HepG2 (cell line): ENCODE results near the gene TRIM66. TPM values are rescaled to one million over a fixed set of nuclear protein-coding genes. Genes with fewer than 3 reads are reported as not detected.

Experiments used
- CAMTA2 ChIP-seq: sonication (generic); formaldehyde crosslinking; IDR thresholded peaks from 2 replicates; pipeline ENCODE4 v1.4.0; 2020; ENCODE audit warnings: mild to moderate bottlenecking, missing genetic modification reagents, borderline replicate concordance
- CCDC6 ChIP-seq: sonication (generic); formaldehyde crosslinking; IDR thresholded peaks from 2 replicates; pipeline ENCODE4 v1.8.1; 2022; ENCODE audit warnings: mild to moderate bottlenecking, missing genetic modification reagents, moderate library complexity
- CERS6 ChIP-seq: sonication (generic); formaldehyde crosslinking; IDR thresholded peaks from 2 replicates; pipeline ENCODE4 v1.5.0; 2020; ENCODE audit warnings: missing genetic modification reagents
- CHD4 ChIP-seq: fragments of 200-600 bp; sonication (generic); IDR thresholded peaks from 2 replicates; pipeline ENCODE4 v1.7.0; 2017; ENCODE audit warnings: mild to moderate bottlenecking, low read length, borderline replicate concordance
- E2F1 ChIP-seq: sonication (generic); formaldehyde crosslinking; IDR thresholded peaks from 2 replicates; pipeline ENCODE4 v1.5.0; 2020; ENCODE audit warnings: missing genetic modification reagents
- FOXP1 ChIP-seq, 2 experiments: fragments of 450-650 bp in 1 of 2; IDR thresholded peaks; 2 replicates each; pipeline ENCODE4 v1.6.1; 2017 to 2018; ENCODE audit warnings: antibody characterized with exemption in 1 of 2
- GZF1 ChIP-seq: sonication (generic); formaldehyde crosslinking; IDR thresholded peaks from 2 replicates; pipeline ENCODE4 v1.5.1; 2020; ENCODE audit warnings: mild to moderate bottlenecking, missing genetic modification reagents
- IKZF4 ChIP-seq: sonication (generic); formaldehyde crosslinking; IDR thresholded peaks from 2 replicates; pipeline ENCODE4 v1.5.1; 2020; ENCODE audit warnings: borderline replicate concordance, mild to moderate bottlenecking, low read depth, missing genetic modification reagents; ENCODE audit errors: not compliant biosample characterization
- KLF15 ChIP-seq: sonication (generic); formaldehyde crosslinking; IDR thresholded peaks from 2 replicates; pipeline ENCODE4 v1.8.1; 2023; ENCODE audit warnings: borderline replicate concordance, mild to moderate bottlenecking, inconsistent platforms, missing genetic modification reagents, mixed read lengths
- MTA1 ChIP-seq: sonication (generic); formaldehyde crosslinking; IDR thresholded peaks from 2 replicates; pipeline ENCODE4 v1.4.0; 2020; ENCODE audit warnings: missing genetic modification reagents, mild to moderate bottlenecking, borderline replicate concordance
- PCBP1 ChIP-seq: fragments of 200-400 bp; formaldehyde crosslinking; IDR thresholded peaks from 2 replicates; pipeline ENCODE4 v1.6.1; 2017; ENCODE audit warnings: mild to moderate bottlenecking, low read depth, low read length, borderline replicate concordance
- PITX1 ChIP-seq: sonication (generic); formaldehyde crosslinking; IDR thresholded peaks from 2 replicates; pipeline ENCODE4 v1.5.1; 2020; ENCODE audit warnings: mild to moderate bottlenecking, missing genetic modification reagents
- RBFOX2 ChIP-seq: fragments of 200-400 bp; formaldehyde crosslinking; IDR thresholded peaks from 2 replicates; pipeline ENCODE4 v1.6.1; 2017; ENCODE audit warnings: low read depth, mild to moderate bottlenecking, low read length
- SALL2 ChIP-seq: sonication (generic); formaldehyde crosslinking; IDR thresholded peaks from 2 replicates; pipeline ENCODE4 v1.8.1; 2023; ENCODE audit warnings: mild to moderate bottlenecking, missing genetic modification reagents, inconsistent platforms
- SAP130 ChIP-seq: IDR thresholded peaks from 2 replicates; pipeline ENCODE4 v1.6.1; 2016; ENCODE audit warnings: low read depth
- SMARCE1 ChIP-seq: fragments of 450-650 bp; IDR thresholded peaks from 2 replicates; pipeline ENCODE4 v1.6.1; 2017; ENCODE audit warnings: borderline replicate concordance
- TRIM22 ChIP-seq: fragments of 450-650 bp; IDR thresholded peaks from 2 replicates; pipeline ENCODE4 v1.6.1; 2017
- ZFP62 ChIP-seq: sonication (generic); formaldehyde crosslinking; IDR thresholded peaks from 2 replicates; pipeline ENCODE4 v1.4.0; 2020; ENCODE audit warnings: missing genetic modification reagents
- ZNF230 ChIP-seq: sonication (generic); formaldehyde crosslinking; IDR thresholded peaks from 2 replicates; pipeline ENCODE4 v1.4.0; 2020; ENCODE audit warnings: mild to moderate bottlenecking, missing genetic modification reagents
- ZNF282 ChIP-seq: fragments of 450-650 bp; IDR thresholded peaks from 2 replicates; pipeline ENCODE4 v1.6.1; 2018; ENCODE audit not compliant: partially characterized antibody
- ZNF558 ChIP-seq: sonication (generic); formaldehyde crosslinking; IDR thresholded peaks from 2 replicates; pipeline ENCODE4 v1.9.0; 2022; ENCODE audit warnings: mild to moderate bottlenecking, missing genetic modification reagents, borderline replicate concordance
- ZNF616 ChIP-seq: sonication (generic); formaldehyde crosslinking; IDR thresholded peaks from 2 replicates; pipeline ENCODE4 v1.5.0; 2020; ENCODE audit warnings: low read depth, mild to moderate bottlenecking, missing genetic modification reagents
- ZNF704 ChIP-seq: sonication (generic); formaldehyde crosslinking; IDR thresholded peaks from 2 replicates; pipeline ENCODE4 v1.8.1; 2023; ENCODE audit warnings: mild to moderate bottlenecking, inconsistent platforms, moderate library complexity, missing genetic modification reagents, borderline replicate concordance
- polyA plus RNA-seq, 8 experiments: library from polyadenylated mRNA; depleted of rRNA in 3 of 8; stranded (reverse) in 7 of 8; unstranded in 1 of 8; fragments of >200 nt; fragmentation: Illumina TruSeq in 4 of 8; extraction: Trizol in 4 of 8; gene quantifications; 2 replicates each; pipeline versions ENCODE4 v1.2.1 to v1.2.3, GENCODE V29; 2011 to 2016; ENCODE audit warnings: low read depth in 4 of 8, missing spikeins in 1 of 8, mixed read lengths in 1 of 8; ENCODE audit not compliant: insufficient read depth in 1 of 8
- total RNA-seq, 5 experiments: library from RNA; depleted of rRNA; stranded (reverse); fragments of >200 nt; fragmentation: Illumina TruSeq; extraction: Trizol; gene quantifications; 2 replicates each; pipeline ENCODE4 v1.2.3, GENCODE V29; 2016; ENCODE audit warnings: low read depth in 1 of 5

TRIM66 gene
- total and polyA plus RNA-seq, 2 of the 13 experiments (the other 11 are each of a cell fraction or from before 2014, with no cell fraction given) = 4.9 to 6.1 TPM

GRCh38 chr11:8682303-8683114 lies at the start of gene TRIM66, which contains the start of gene RPL27A (continued):
- TF ChIP-seq ZNF230 (CRISPR knock-in tag) = 0 out of 2 replicates have a peak, but pooled peaks have one; percentile 75
- TF ChIP-seq CHD4 = no peak
- TF ChIP-seq ZNF704 (CRISPR knock-in tag) = peak; percentile 72; the same call in 1 of the 2 replicates
- TF ChIP-seq CERS6 (CRISPR knock-in tag) = no peak
- no peak; the same call in 1 of the 2 replicates for TF ChIP-seq ZNF616 (CRISPR knock-in tag)
- TF ChIP-seq E2F1 = peak; percentile 29; the same call in 1 of the 2 replicates
- TF ChIP-seq SMARCE1 = no peak
- peak; percentile 87 for TF ChIP-seq SAP130 (CRISPR knock-in tag)
- peak; percentile 82 for TF ChIP-seq SALL2 (CRISPR knock-in tag)
- TF ChIP-seq MTA1 (CRISPR knock-in tag) = no peak
- TF ChIP-seq ZNF282 = no peak
- TF ChIP-seq GZF1 (CRISPR knock-in tag) = 0 out of 2 replicates have a peak, but pooled peaks have one; percentile 29
- 0 out of 2 replicates have a peak, but pooled peaks have one; percentile 48 for TF ChIP-seq CAMTA2 (CRISPR knock-in tag)
- TF ChIP-seq FOXP1 (IDR thresholded peaks at IDR 0.05) = no peak
- 0 out of 2 replicates have a peak, but pooled peaks have one; percentile 16 for TF ChIP-seq FOXP1 (CRISPR knock-in tag; IDR thresholded peaks at IDR 0.05)
- no peak for TF ChIP-seq IKZF4 (CRISPR knock-in tag)
- TF ChIP-seq CCDC6 (CRISPR knock-in tag) = peak; percentile 45; the same call in 1 of the 2 replicates
- no peak for TF ChIP-seq ZFP62 (CRISPR knock-in tag)
- peak; percentile 85 for TF ChIP-seq PITX1
- peak; percentile 97 for TF ChIP-seq ZNF558 (CRISPR knock-in tag)
- peak; percentile 100 for TF ChIP-seq RBFOX2
- TF ChIP-seq PCBP1 = 0 out of 2 replicates have a peak, but pooled peaks have one; percentile 46
- no peak for TF ChIP-seq KLF15 (CRISPR knock-in tag)
- TF ChIP-seq TRIM22 = no peak
